GM18508 (cell line): ENCODE measurements around the gene SERPINI2.
"Not testable (repeated sequence)": the region's sequence is repeated elsewhere in the genome, so short reads cannot be mapped to it uniquely, and the experiment has no call there.

ENCODE experiments used
- ATAC-seq: cut with Tn5 transposase; IDR thresholded peaks from one replicate; pipeline ENCODE4 v1.9.1; 2021; ENCODE audit warnings: moderate number of reproducible peaks; ENCODE audit not compliant: insufficient read depth, unreplicated experiment

Gene SERPINI2

GRCh38 chr3:167450675-167451074 lies 23.2 kb downstream of the SERPINI2 start:
- no peak for ATAC-seq

GRCh38 chr3:167450195-167450594 lies 23.6 kb downstream of the SERPINI2 start:
- no peak for ATAC-seq

- no peak for ATAC-seq
These were observed 28.4 kb downstream of the SERPINI2 start for GRCh38 chr3:167445491-167445890.

GRCh38 chr3:167441256-167441655 lies 32.6 kb downstream of the SERPINI2 start:
- no peak for ATAC-seq

- no peak for ATAC-seq
These were observed 36.3 kb downstream of the SERPINI2 start for GRCh38 chr3:167437428-167438139.

GRCh38 chr3:167426962-167427361 lies 46.9 kb downstream of the SERPINI2 start:
- ATAC-seq, result not testable (repeated sequence)

- ATAC-seq, result not testable (repeated sequence)
These were observed 51.4 kb downstream of the SERPINI2 start for GRCh38 chr3:167422396-167422795.

- ATAC-seq, result no peak
These were observed 64.2 kb downstream of the SERPINI2 start for GRCh38 chr3:167409611-167410010.

- ATAC-seq, result no peak
These were observed 66.9 kb downstream of the SERPINI2 start for GRCh38 chr3:167406876-167407492.

- ATAC-seq, result no peak
These were observed 76.0 kb downstream of the SERPINI2 start for GRCh38 chr3:167397826-167398225.

GRCh38 chr3:167396075-167396474 lies 77.8 kb downstream of the SERPINI2 start:
- no peak for ATAC-seq

- no peak for ATAC-seq
These were observed 79.8 kb downstream of the SERPINI2 start for GRCh38 chr3:167394003-167394402.
